A549 (cell line): ENCODE data around the gene CFAP410. TPM values are rescaled to one million over a fixed set of nuclear protein-coding genes. Genes with fewer than 3 reads are reported as not detected.

ENCODE experiments used
- ATAC-seq, 2 experiments: fragments of 200-7000 bp in 1 of 2; fragments of >200 bp in 1 of 2; cut with Nextera tagmentation in 1 of 2; cut with Tn5 transposase in 1 of 2; 3 replicates each; pipeline versions ENCODE4 v1.8.0 to v1.9.1; 2018 to 2020; ENCODE audit warnings: mild to moderate bottlenecking in 1 of 2, moderate library complexity in 1 of 2
- CTCF ChIA-PET: fragments of 300-600 bp; sonication (Branson Sonifier 250); formaldehyde crosslinking; extraction: SDS; loops from one replicate; lab custom pipeline; 2021; ENCODE audit warnings: antibody characterized with exemption, inconsistent platforms; lab: Yijun Ruan, JAX
- POLR2A ChIA-PET: fragments of 350-600 bp; formaldehyde crosslinking; extraction: SDS; loops from one replicate; lab custom pipeline; 2021; ENCODE audit warnings: antibody characterized with exemption, inconsistent platforms; lab: Yijun Ruan, JAX
- DNase-seq, 2 experiments: peaks; one replicate each; pipeline versions ENCODE4 v3.0.0 to v3.0.0-alpha.2; 2011 to 2016; ENCODE audit warnings: low read depth in 1 of 2, low spot score in 1 of 2
- FAIRE-seq: peaks from 2 replicates; lab custom pipeline; 2011; peaks lifted over from hg19 to GRCh38; lab: Jason Lieb, UNC
- H3K27ac ChIP-seq, 2 experiments: fragments of >200 bp; sonication (Bioruptor Twin); formaldehyde crosslinking; 3 replicates each; pipeline ENCODE4 v1.5.1; 2016 to 2017
- H3K4me1 ChIP-seq: fragments of >200 bp; sonication (Bioruptor Twin); formaldehyde crosslinking; 3 replicates; pipeline ENCODE4 v1.6.1; 2016
- H3K4me2 ChIP-seq: fragments of >200 bp; sonication (Bioruptor Twin); formaldehyde crosslinking; 3 replicates; pipeline ENCODE4 v1.6.1; 2016
- H3K4me3 ChIP-seq: fragments of >200 bp; sonication (Bioruptor Twin); formaldehyde crosslinking; 3 replicates; pipeline ENCODE4 v1.5.1; 2016
- H3K9me3 ChIP-seq: fragments of >200 bp; sonication (Bioruptor Twin); formaldehyde crosslinking; 3 replicates; pipeline ENCODE4 v1.6.1; 2016
- BHLHE40 ChIP-seq: IDR thresholded peaks from 2 replicates; pipeline ENCODE4 v1.6.1; 2012; ENCODE audit warnings: low read depth, low read length, inconsistent platforms
- CBX2 ChIP-seq: fragments of 200-600 bp; sonication (generic); IDR thresholded peaks from 2 replicates; pipeline ENCODE4 v1.6.1; 2016; ENCODE audit warnings: low read depth, mild to moderate bottlenecking, borderline replicate concordance
- CEBPB ChIP-seq, 2 experiments: fragments of >200 bp in 1 of 2; sonication (Bioruptor Twin) in 1 of 2; formaldehyde crosslinking in 1 of 2; IDR thresholded peaks; 2 replicates each; pipeline ENCODE4 v1.6.1; 2012 to 2016
- CTCF ChIP-seq: fragments of >200 bp; sonication (Bioruptor Twin); formaldehyde crosslinking; IDR thresholded peaks from 3 replicates; pipeline ENCODE4 v1.5.1; 2016
- EHF ChIP-seq: fragments of 250-450 bp; sonication (Bioruptor Pico); IDR thresholded peaks from 2 replicates; pipeline ENCODE4 v1.5.0; 2020; ENCODE audit warnings: mild to moderate bottlenecking
- FOSL2 ChIP-seq, 2 experiments: fragments of 450-650 bp in 1 of 2; fragments of >200 bp in 1 of 2; sonication (Bioruptor Twin) in 1 of 2; formaldehyde crosslinking; IDR thresholded peaks; 2 replicates each; pipeline versions ENCODE4 v1.5.0 to v1.6.1; 2016 to 2020; ENCODE audit warnings: mild to moderate bottlenecking in 1 of 2, moderate library complexity in 1 of 2
- GATA3 ChIP-seq: IDR thresholded peaks from 2 replicates; pipeline ENCODE4 v1.6.1; 2012; ENCODE audit warnings: borderline replicate concordance
- HEYL ChIP-seq: fragments of 250-450 bp; sonication (Bioruptor Pico); IDR thresholded peaks from 2 replicates; pipeline ENCODE4 v1.8.0; 2021; ENCODE audit warnings: mild to moderate bottlenecking, moderate library complexity
- HMGXB4 ChIP-seq: fragments of 250-450 bp; sonication (Bioruptor Pico); IDR thresholded peaks from 2 replicates; pipeline ENCODE4 v1.5.0; 2021; ENCODE audit warnings: mild to moderate bottlenecking, moderate library complexity, borderline replicate concordance
- HOXB5 ChIP-seq: fragments of 250-450 bp; sonication (Bioruptor Pico); IDR thresholded peaks from 2 replicates; pipeline ENCODE4 v1.5.0; 2020; ENCODE audit warnings: mild to moderate bottlenecking, moderate library complexity
- MAFK ChIP-seq: fragments of 450-650 bp; IDR thresholded peaks from 2 replicates; pipeline ENCODE4 v1.6.1; 2014; ENCODE audit not compliant: partially characterized antibody
- MAX ChIP-seq: IDR thresholded peaks from 2 replicates; pipeline ENCODE4 v1.6.1; 2012
- NFE2L2 ChIP-seq: fragments of 150-350 bp; conservative IDR thresholded peaks from 2 replicates; pipeline ENCODE4 v1.6.1; 2014; ENCODE audit warnings: low read length
- NR3C1 ChIP-seq: fragments of >200 bp; sonication (Bioruptor Twin); formaldehyde crosslinking; IDR thresholded peaks from 3 replicates; pipeline ENCODE4 v1.6.1; 2017
- POLR2A ChIP-seq: IDR thresholded peaks from 2 replicates; pipeline ENCODE4 v1.6.1; 2012; ENCODE audit warnings: mild to moderate bottlenecking, low read length
- RAD21 ChIP-seq, 2 experiments: fragments of >200 bp in 1 of 2; sonication (Bioruptor Twin) in 1 of 2; formaldehyde crosslinking in 1 of 2; IDR thresholded peaks in 1 of 2; conservative IDR thresholded peaks in 1 of 2; 2 replicates in 1 of 2; 3 replicates in 1 of 2; pipeline ENCODE4 v1.6.1; 2012 to 2018; ENCODE audit warnings: inconsistent platforms in 1 of 2
- REST ChIP-seq: fragments of 200-600 bp; sonication (generic); IDR thresholded peaks from 2 replicates; pipeline ENCODE4 v1.6.1; 2016; ENCODE audit warnings: antibody characterized with exemption, mild to moderate bottlenecking, moderate library complexity
- RFX5 ChIP-seq: fragments of 450-650 bp; IDR thresholded peaks from 2 replicates; pipeline ENCODE4 v1.7.1; 2014; ENCODE audit warnings: antibody characterized with exemption, mild to moderate bottlenecking, moderate library complexity
- RNF2 ChIP-seq: fragments of 200-600 bp; sonication (generic); IDR thresholded peaks from 2 replicates; pipeline ENCODE4 v1.6.1; 2016; ENCODE audit warnings: low read depth, mild to moderate bottlenecking, antibody characterized with exemption, moderate library complexity, borderline replicate concordance
- SMC3 ChIP-seq: fragments of >200 bp; sonication (Bioruptor Twin); formaldehyde crosslinking; IDR thresholded peaks from 3 replicates; pipeline ENCODE4 v1.6.1; 2018; ENCODE audit warnings: inconsistent platforms
- ZFP36 ChIP-seq: fragments of 450-650 bp; IDR thresholded peaks from 2 replicates; pipeline ENCODE4 v1.6.1; 2014; ENCODE audit warnings: borderline replicate concordance; ENCODE audit not compliant: partially characterized antibody
- WGBS: methylation state at CpG from one replicate; pipeline ENCODE4 v1.1.6; 2017; ENCODE audit errors: missing lambda C conversion rate; 5-methylcytosine and 5-hydroxymethylcytosine counted together
- polyA plus RNA-seq, 4 experiments: library from polyadenylated mRNA; depleted of rRNA in 3 of 4; stranded (reverse); fragments of >200 nt; fragmentation: RNase III in 1 of 4; extraction: RNeasy Plus Mini Kit Qiagen cat#74134 plus additional on column Dnase treatment in 1 of 4; gene quantifications; 2 replicates in 3 of 4; 3 replicates in 1 of 4; pipeline ENCODE4 v1.2.3, GENCODE V29; 2011 to 2017

Gene CFAP410
- polyA plus RNA-seq, 2 of the 4 experiments (the other 2 are of a cell fraction) = 3.2 to 7.1 TPM

- Histone ChIP-seq H3K4me1 (peaks cover 27% of the 10 kb centered on the region), H3K27ac (peak overlapping the region; percentile 93 to 99), H3K9me3 (no peaks in the 10 kb centered on the region), H3K4me3 (peak overlapping the region; percentile 98), H3K4me2 (peak overlapping the region; percentile 73)
- WGBS = 43% methylated on average over 8 of the region's 10 CpGs
- TF ChIP-seq FOSL2 (IDR thresholded peaks at IDR 0.05) = no peak
- TF ChIP-seq FOSL2 (CRISPR knock-in tag; IDR thresholded peaks at IDR 0.05) = no peak
- TF ChIP-seq MAFK = no peak
- TF ChIP-seq HMGXB4 = no peak
- no peak for TF ChIP-seq CBX2
- no peak for TF ChIP-seq GATA3
- no peak for TF ChIP-seq NR3C1
- no peak for TF ChIP-seq ZFP36
- ATAC-seq = no peak
- ChIA-PET CTCF (interaction anchor here (1.7 to 2.0 kb wide), 3 partner anchors 10 to 39 kb away, joined by 5 to 7 read pairs (median 5); no protein-coding TSS in a partner anchor), POLR2A (no interaction called here)
- no peak for FAIRE-seq
- DNase-seq = no peak
Observed at GRCh38 chr21:44299085-44299457, 40.1 kb downstream of the CFAP410 start.

- TF ChIP-seq RNF2 = no peak
- no peak for TF ChIP-seq NFE2L2
- no peak for TF ChIP-seq BHLHE40
- TF ChIP-seq HOXB5 (CRISPR knock-in tag) = no peak
- no peak for TF ChIP-seq POLR2A
- no peak for TF ChIP-seq EHF (CRISPR knock-in tag)
- no peak for TF ChIP-seq SMC3
- TF ChIP-seq REST = no peak
- Histone ChIP-seq H3K27ac (no peak overlapping the region), H3K9me3 (no peaks in the 10 kb centered on the region), H3K4me3 (no peak overlapping the region), H3K4me2 (peak overlapping the region; percentile 67; the same call in 2 of the 3 replicates), H3K4me1 (peaks cover 28% of the 10 kb centered on the region)
- CTCF ChIA-PET = interaction anchor here (0.6 to 2.2 kb wide), 11 partner anchors 11 to 509 kb away, joined by 3 to 11 read pairs (median 5); partner anchors contain the start of genes AIRE and DNMT3L
- DNase-seq (no peak), ATAC-seq (no peak), FAIRE-seq (no peak)
- POLR2A ChIA-PET = no interaction called here
- WGBS = 91% methylated on average over 2 of the region's 2 CpGs
Observed at GRCh38 chr21:44298301-44298700, 40.9 kb downstream of the CFAP410 start.

GRCh38 chr21:44297525-44298290 lies 41.5 kb downstream of the CFAP410 start:
- Histone ChIP-seq H3K27ac (no peak overlapping the region), H3K9me3 (no peaks in the 10 kb centered on the region), H3K4me3 (no peak overlapping the region), H3K4me1 (peaks cover 28% of the 10 kb centered on the region), H3K4me2 (peak overlapping the region; percentile 67)
- no peak for TF ChIP-seq HMGXB4
- peak; percentile 67 for TF ChIP-seq CTCF
- peak in 1 of 2 experiments; percentile 36; a peak in 1 of 4 replicates for TF ChIP-seq CEBPB (IDR thresholded peaks at IDR 0.05)
- no peak for TF ChIP-seq RFX5
- TF ChIP-seq SMC3 = peak; percentile 66
- TF ChIP-seq RAD21 (conservative IDR thresholded peaks at IDR 0.05 in 1 of 2, IDR thresholded peaks at IDR 0.05 in 1 of 2) = peak; percentile 77 to 81
- no peak for TF ChIP-seq MAX
- no peak for TF ChIP-seq HEYL (CRISPR knock-in tag)
- FAIRE-seq (no peak), ATAC-seq (peak; percentile 46 to 78; a peak in 5 of 6 replicates), DNase-seq (peak; percentile 81 to 85)
- ChIA-PET POLR2A (no interaction called here), CTCF (interaction anchor here (0.6 to 2.2 kb wide), 13 partner anchors 9 to 510 kb away, joined by 3 to 11 read pairs (median 5); partner anchors contain the start of genes AIRE and DNMT3L)
- WGBS = 17% methylated on average over 6 of the region's 22 CpGs
